Tibial nerve (tissue), 4 donors: ENCODE measurements around the gene SMS. TPM values are rescaled to one million over a fixed set of nuclear protein-coding genes. Genes with fewer than 3 reads are reported as not detected.

ENCODE experiments used
- DNase-seq, 2 donors: peaks; one replicate each; pipeline ENCODE4 v3.0.0-alpha.2; 2019; ENCODE audit warnings: low spot score in 2 of 2
- H3K27ac ChIP-seq, 4 donors: fragments of 200-600 bp; sonication (generic) in 3 of 4; one replicate each; pipeline ENCODE4 v1.5.1; 2017 to 2019; ENCODE audit warnings: mild to moderate bottlenecking in 1 of 4
- H3K27me3 ChIP-seq, 2 donors: fragments of 200-600 bp; sonication (generic) in 1 of 2; one replicate each; pipeline versions ENCODE4 v1.5.1 to v1.6.0; 2017 to 2019
- H3K36me3 ChIP-seq, 3 donors: fragments of 200-600 bp; sonication (generic); one replicate each; pipeline ENCODE4 v1.5.1; 2018 to 2019
- H3K4me1 ChIP-seq, 4 donors: fragments of 200-600 bp; sonication (generic) in 3 of 4; one replicate each; pipeline ENCODE4 v1.5.1; 2017 to 2019
- H3K4me3 ChIP-seq, 4 donors: fragments of 200-600 bp; sonication (generic) in 3 of 4; one replicate each; pipeline ENCODE4 v1.5.1; 2017 to 2019; ENCODE audit warnings: mild to moderate bottlenecking in 1 of 4, moderate library complexity in 1 of 4
- H3K9me3 ChIP-seq, 4 donors: fragments of 200-600 bp; sonication (generic) in 3 of 4; one replicate each; pipeline ENCODE4 v1.5.1; 2017 to 2019
- CTCF ChIP-seq, 5 experiments: fragments of 200-600 bp in 3 of 5; fragments of 450-650 bp in 2 of 5; sonication (generic) in 3 of 5; IDR thresholded peaks; one replicate each; pipeline ENCODE4 v1.5.1; 2016 to 2019; ENCODE audit warnings: antibody characterized with exemption in 5 of 5, mild to moderate bottlenecking in 3 of 5, moderate library complexity in 2 of 5
- EP300 ChIP-seq, 2 donors: sonication (generic); formaldehyde crosslinking; IDR thresholded peaks; one replicate each; pipeline ENCODE4 v1.6.1; 2017; ENCODE audit warnings: antibody characterized with exemption in 2 of 2, mild to moderate bottlenecking in 1 of 2
- POLR2A ChIP-seq, 2 donors: fragments of 450-650 bp; IDR thresholded peaks; one replicate each; pipeline ENCODE4 v1.6.1; 2017; ENCODE audit warnings: antibody characterized with exemption in 2 of 2, mild to moderate bottlenecking in 2 of 2, moderate library complexity in 2 of 2
- WGBS, 2 donors: methylation state at CpG; one replicate each; pipeline ENCODE4 v1.1.5; 2018; 5-methylcytosine and 5-hydroxymethylcytosine counted together
- total RNA-seq, 4 donors: library from RNA; depleted of rRNA; stranded (reverse); fragments of >200 nt; gene quantifications; one replicate each; pipeline ENCODE4 v1.1.0, GENCODE V29; 2016

SMS gene
- total RNA-seq, 4 donors from 2014 or later: 19.9 to 36.7 (median 24.7) TPM

- no peak overlapping the region for H3K4me3 ChIP-seq
- no peak overlapping the region for H3K27ac ChIP-seq
- 70 to 79% methylated on average over 5 of the region's 5 CpGs for WGBS, 2 donors
These were observed 31.5 kb downstream of the SMS start for GRCh38 chrX:21972046-21972445.

GRCh38 chrX:21972721-21973120, 32.2 kb downstream of the SMS start:
- Histone ChIP-seq H3K4me3 (no peak overlapping the region), H3K4me1 (peaks cover 0 to 6% (median 0%) of the 10 kb centered on the region in 4 donors), H3K27me3 (peaks cover 0 to 11% of the 10 kb centered on the region in 2 donors), H3K27ac (no peak overlapping the region), H3K36me3 (peaks cover 0 to 7% (median 0%) of the 10 kb centered on the region in 3 donors), H3K9me3 (no peaks in the 10 kb centered on the region)
- DNase-seq: no peak
- TF ChIP-seq CTCF (IDR thresholded peaks at IDR 0.05): no peak
- no peak for TF ChIP-seq POLR2A (IDR thresholded peaks at IDR 0.05)
- no peak for TF ChIP-seq EP300 (IDR thresholded peaks at IDR 0.05)
- 73 to 80% methylated on average over 7 of the region's 7 CpGs for WGBS, 2 donors

More at GRCh38 chrX:21972046-21972445, 31.5 kb downstream of the SMS start:
- H3K27me3 ChIP-seq: peaks cover 0 to 11% of the 10 kb centered on the region in 2 donors
- H3K4me1 ChIP-seq: peaks cover 0 to 6% (median 0%) of the 10 kb centered on the region in 4 donors
- DNase-seq: no peak
- no peaks in the 10 kb centered on the region for H3K9me3 ChIP-seq
- no peak for TF ChIP-seq EP300 (IDR thresholded peaks at IDR 0.05)
- no peak for TF ChIP-seq POLR2A (IDR thresholded peaks at IDR 0.05)
- no peak for TF ChIP-seq CTCF (IDR thresholded peaks at IDR 0.05)
- H3K36me3 ChIP-seq: peaks cover 0 to 5% (median 0%) of the 10 kb centered on the region in 3 donors

- Histone ChIP-seq H3K4me3 (no peak overlapping the region), H3K27ac (no peak overlapping the region), H3K9me3 (no peaks in the 10 kb centered on the region), H3K27me3 (peaks cover 0 to 11% of the 10 kb centered on the region in 2 donors), H3K4me1 (no peaks in the 10 kb centered on the region), H3K36me3 (peaks cover 0 to 10% (median 0%) of the 10 kb centered on the region in 3 donors)
- DNase-seq: no peak
- no peak for TF ChIP-seq POLR2A (IDR thresholded peaks at IDR 0.05)
- no peak for TF ChIP-seq EP300 (IDR thresholded peaks at IDR 0.05)
- TF ChIP-seq CTCF (IDR thresholded peaks at IDR 0.05): no peak
- WGBS, 2 donors: 85 to 86% methylated on average over 12 of the region's 12 CpGs
These were observed 33.0 kb downstream of the SMS start for GRCh38 chrX:21973321-21974010.

- peak overlapping the region in 1 of 4 donors; percentile 50 for H3K27ac ChIP-seq
- no peaks in the 10 kb centered on the region for H3K9me3 ChIP-seq
- H3K4me3 ChIP-seq: no peak overlapping the region
- peaks cover 0 to 11% of the 10 kb centered on the region in 2 donors for H3K27me3 ChIP-seq
- TF ChIP-seq POLR2A (IDR thresholded peaks at IDR 0.05) (no peak), EP300 (IDR thresholded peaks at IDR 0.05) (no peak)
- no peaks in the 10 kb centered on the region for H3K4me1 ChIP-seq
- WGBS, 2 donors: 48 to 71% methylated on average over 2 of the region's 2 CpGs
- H3K36me3 ChIP-seq: peaks cover 0 to 15% (median 0%) of the 10 kb centered on the region in 3 donors
- DNase-seq: no peak
These were observed 33.5 kb downstream of the SMS start for GRCh38 chrX:21974011-21974385.

GRCh38 chrX:21975242-21975641, 34.7 kb downstream of the SMS start:
- DNase-seq: no peak
- Histone ChIP-seq H3K27me3 (peaks cover 0 to 6% of the 10 kb centered on the region in 2 donors), H3K4me3 (no peak overlapping the region), H3K9me3 (no peaks in the 10 kb centered on the region), H3K36me3 (peaks cover 0 to 21% (median 0%) of the 10 kb centered on the region in 3 donors), H3K27ac (peak overlapping the region in 1 of 4 donors; percentile 24), H3K4me1 (no peaks in the 10 kb centered on the region)
- 88 to 94% methylated on average over 3 of the region's 3 CpGs for WGBS, 2 donors
- no peak for TF ChIP-seq POLR2A (IDR thresholded peaks at IDR 0.05)
- no peak for TF ChIP-seq CTCF (IDR thresholded peaks at IDR 0.05)
- no peak for TF ChIP-seq EP300 (IDR thresholded peaks at IDR 0.05)
